GM12891 (cell line): ENCODE data around the gene DNMBP.
"Not testable (repeated sequence)": the region's sequence is repeated elsewhere in the genome, so short reads cannot be mapped to it uniquely, and the experiment has no call there.

Source experiments
- PAX5 ChIP-seq: IDR thresholded peaks from 2 replicates; pipeline ENCODE4 v1.6.1; 2011; ENCODE audit warnings: low read length, moderate library complexity, mild to moderate bottlenecking; ENCODE audit not compliant: insufficient read depth, severe bottlenecking
- POLR2A ChIP-seq: IDR thresholded peaks from 2 replicates; pipeline ENCODE4 v1.6.1; 2011; ENCODE audit warnings: low read depth, low read length, control low read depth
- POLR2AphosphoS5 ChIP-seq: IDR thresholded peaks from 2 replicates; pipeline ENCODE4 v1.6.1; 2011; ENCODE audit warnings: low read depth, low read length, control low read depth
- POU2F2 ChIP-seq: IDR thresholded peaks from 2 replicates; pipeline ENCODE4 v1.6.1; 2011; ENCODE audit warnings: low read depth, mild to moderate bottlenecking, control low read depth, low read length, moderate library complexity
- SPI1 ChIP-seq: IDR thresholded peaks from 2 replicates; pipeline ENCODE4 v1.6.1; 2011; ENCODE audit warnings: low read depth, low read length, control low read depth
- TAF1 ChIP-seq: IDR thresholded peaks from 2 replicates; pipeline ENCODE4 v1.6.1; 2011; ENCODE audit warnings: low read depth, low read length, control low read depth

- not testable (repeated sequence) for TF ChIP-seq TAF1, POLR2A, POLR2AphosphoS5, POU2F2, PAX5, SPI1
Observed at GRCh38 chr10:99946051-99946450, 63.7 kb downstream of the DNMBP start.
